HL-60 (cell line): Measurements from ENCODE around the gene HEATR3.
A peak's percentile ranks its signal among the peaks of the same experiment; 100 is the strongest.

Source experiments
- DNase-seq, 2 experiments: peaks; one replicate each; pipeline ENCODE4 v3.0.0-alpha.2; 2010 to 2020; ENCODE audit warnings: low read depth in 1 of 2, low spot score in 1 of 2
- H3K27ac ChIP-seq: fragments of 250-450 bp; sonication (Bioruptor Pico); replicated peaks from 2 replicates; pipeline ENCODE4 v1.5.1; 2020; ENCODE audit warnings: mild to moderate bottlenecking, moderate library complexity
- H3K27me3 ChIP-seq: fragments of 250-450 bp; sonication (Bioruptor Pico); 2 replicates; pipeline ENCODE4 v1.5.1; 2021; ENCODE audit warnings: mild to moderate bottlenecking, moderate library complexity; ENCODE audit not compliant: insufficient read depth, poor library complexity, severe bottlenecking
- H3K4me3 ChIP-seq: replicated peaks from 2 replicates; pipeline ENCODE4 v1.5.1; 2011; ENCODE audit warnings: mild to moderate bottlenecking, control low read depth, low read length; ENCODE audit not compliant: insufficient read depth
- GABPA ChIP-seq: IDR thresholded peaks from 2 replicates; pipeline ENCODE4 v1.6.1; 2012; ENCODE audit warnings: low read depth
- POLR2AphosphoS5 ChIP-seq: IDR thresholded peaks from 2 replicates; pipeline ENCODE4 v1.6.1; 2012; ENCODE audit warnings: low read depth
- SPI1 ChIP-seq: IDR thresholded peaks from 2 replicates; pipeline ENCODE4 v1.6.1; 2012; ENCODE audit warnings: low read depth, mild to moderate bottlenecking, borderline replicate concordance
- TF ChIP-seq, protein P1 (sequence below): IDR thresholded peaks from one replicate; pipeline ENCODE4 v1.5.1; 2011; ENCODE audit warnings: low read length, control low read depth, inconsistent platforms; ENCODE audit not compliant: insufficient read depth
- TF ChIP-seq, protein P2 (sequence below): IDR thresholded peaks from 2 replicates; pipeline ENCODE4 v1.6.1; 2012; ENCODE audit warnings: low read depth; ENCODE audit not compliant: insufficient replicate concordance

The HEATR3 gene

DNA sequence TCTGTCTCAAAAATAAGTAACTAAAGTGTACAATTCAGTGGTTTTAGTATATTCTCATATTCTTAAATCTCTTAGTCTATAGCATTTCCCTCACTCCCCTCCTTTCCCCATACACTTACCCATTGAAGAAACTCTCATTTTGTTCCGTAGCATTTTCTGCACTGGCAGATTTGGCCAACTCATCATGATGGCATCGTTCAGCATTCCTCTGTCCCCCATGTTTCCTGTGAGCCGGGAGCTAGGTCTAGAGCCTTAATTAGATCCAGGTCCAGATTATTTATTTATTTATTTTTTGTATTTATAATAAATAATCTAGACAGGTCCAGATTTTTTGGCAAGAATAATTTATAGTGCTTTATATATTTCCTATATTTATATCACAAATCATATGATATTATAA, 31.0 kb downstream of the HEATR3 start:
- DNase-seq = no peak
- H3K4me3 ChIP-seq = no peak overlapping the region
- no peaks in the 10 kb centered on the region for H3K27me3 ChIP-seq
- no peak overlapping the region for H3K27ac ChIP-seq
- no peak for TF ChIP-seq GABPA
- no peak for TF ChIP-seq POLR2AphosphoS5
- TF ChIP-seq, protein P1, sequence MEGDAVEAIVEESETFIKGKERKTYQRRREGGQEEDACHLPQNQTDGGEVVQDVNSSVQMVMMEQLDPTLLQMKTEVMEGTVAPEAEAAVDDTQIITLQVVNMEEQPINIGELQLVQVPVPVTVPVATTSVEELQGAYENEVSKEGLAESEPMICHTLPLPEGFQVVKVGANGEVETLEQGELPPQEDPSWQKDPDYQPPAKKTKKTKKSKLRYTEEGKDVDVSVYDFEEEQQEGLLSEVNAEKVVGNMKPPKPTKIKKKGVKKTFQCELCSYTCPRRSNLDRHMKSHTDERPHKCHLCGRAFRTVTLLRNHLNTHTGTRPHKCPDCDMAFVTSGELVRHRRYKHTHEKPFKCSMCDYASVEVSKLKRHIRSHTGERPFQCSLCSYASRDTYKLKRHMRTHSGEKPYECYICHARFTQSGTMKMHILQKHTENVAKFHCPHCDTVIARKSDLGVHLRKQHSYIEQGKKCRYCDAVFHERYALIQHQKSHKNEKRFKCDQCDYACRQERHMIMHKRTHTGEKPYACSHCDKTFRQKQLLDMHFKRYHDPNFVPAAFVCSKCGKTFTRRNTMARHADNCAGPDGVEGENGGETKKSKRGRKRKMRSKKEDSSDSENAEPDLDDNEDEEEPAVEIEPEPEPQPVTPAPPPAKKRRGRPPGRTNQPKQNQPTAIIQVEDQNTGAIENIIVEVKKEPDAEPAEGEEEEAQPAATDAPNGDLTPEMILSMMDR = no peak
- no peak for TF ChIP-seq SPI1
- TF ChIP-seq, protein P2, sequence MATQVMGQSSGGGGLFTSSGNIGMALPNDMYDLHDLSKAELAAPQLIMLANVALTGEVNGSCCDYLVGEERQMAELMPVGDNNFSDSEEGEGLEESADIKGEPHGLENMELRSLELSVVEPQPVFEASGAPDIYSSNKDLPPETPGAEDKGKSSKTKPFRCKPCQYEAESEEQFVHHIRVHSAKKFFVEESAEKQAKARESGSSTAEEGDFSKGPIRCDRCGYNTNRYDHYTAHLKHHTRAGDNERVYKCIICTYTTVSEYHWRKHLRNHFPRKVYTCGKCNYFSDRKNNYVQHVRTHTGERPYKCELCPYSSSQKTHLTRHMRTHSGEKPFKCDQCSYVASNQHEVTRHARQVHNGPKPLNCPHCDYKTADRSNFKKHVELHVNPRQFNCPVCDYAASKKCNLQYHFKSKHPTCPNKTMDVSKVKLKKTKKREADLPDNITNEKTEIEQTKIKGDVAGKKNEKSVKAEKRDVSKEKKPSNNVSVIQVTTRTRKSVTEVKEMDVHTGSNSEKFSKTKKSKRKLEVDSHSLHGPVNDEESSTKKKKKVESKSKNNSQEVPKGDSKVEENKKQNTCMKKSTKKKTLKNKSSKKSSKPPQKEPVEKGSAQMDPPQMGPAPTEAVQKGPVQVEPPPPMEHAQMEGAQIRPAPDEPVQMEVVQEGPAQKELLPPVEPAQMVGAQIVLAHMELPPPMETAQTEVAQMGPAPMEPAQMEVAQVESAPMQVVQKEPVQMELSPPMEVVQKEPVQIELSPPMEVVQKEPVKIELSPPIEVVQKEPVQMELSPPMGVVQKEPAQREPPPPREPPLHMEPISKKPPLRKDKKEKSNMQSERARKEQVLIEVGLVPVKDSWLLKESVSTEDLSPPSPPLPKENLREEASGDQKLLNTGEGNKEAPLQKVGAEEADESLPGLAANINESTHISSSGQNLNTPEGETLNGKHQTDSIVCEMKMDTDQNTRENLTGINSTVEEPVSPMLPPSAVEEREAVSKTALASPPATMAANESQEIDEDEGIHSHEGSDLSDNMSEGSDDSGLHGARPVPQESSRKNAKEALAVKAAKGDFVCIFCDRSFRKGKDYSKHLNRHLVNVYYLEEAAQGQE = no peak

DNA sequence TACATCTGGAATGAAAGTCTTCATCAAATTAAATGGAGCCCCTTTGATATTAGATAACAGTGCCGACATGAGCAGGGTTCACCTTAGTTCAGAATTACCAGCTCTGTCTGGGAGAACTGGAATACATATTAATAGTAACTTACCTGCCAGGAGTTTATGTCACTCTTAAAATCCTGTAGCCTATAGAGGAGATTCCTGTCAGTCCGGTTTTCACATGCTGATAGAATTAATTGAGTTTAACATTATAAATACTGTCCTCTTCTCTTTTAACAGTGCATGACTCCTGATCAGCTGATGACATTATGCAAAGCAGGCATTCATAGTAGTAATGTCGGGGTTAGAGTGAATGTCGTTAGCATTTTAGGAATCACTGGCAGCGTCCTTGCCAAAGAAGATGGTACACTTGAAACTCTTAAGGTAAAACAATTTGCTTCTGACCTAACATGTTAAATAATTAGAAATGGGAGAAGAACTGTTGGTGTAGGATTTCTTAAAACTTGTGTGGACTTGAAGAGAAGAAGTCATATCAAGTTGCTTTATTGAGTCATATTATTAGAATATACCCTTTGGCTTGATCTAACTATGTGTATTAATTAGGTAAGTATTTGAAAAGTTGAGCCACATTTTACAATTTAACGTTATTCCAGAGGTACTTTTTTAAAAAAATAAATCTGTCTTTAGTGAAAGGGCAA, 34.3 kb downstream of the HEATR3 start:
- no peak overlapping the region for H3K4me3 ChIP-seq
- TF ChIP-seq, protein P1 = no peak
- TF ChIP-seq SPI1 (no peak), POLR2AphosphoS5 (no peak), GABPA (no peak)
- TF ChIP-seq, protein P2 = no peak
- no peak overlapping the region for H3K27ac ChIP-seq
- H3K27me3 ChIP-seq = no peaks in the 10 kb centered on the region
- DNase-seq = no peak

DNA sequence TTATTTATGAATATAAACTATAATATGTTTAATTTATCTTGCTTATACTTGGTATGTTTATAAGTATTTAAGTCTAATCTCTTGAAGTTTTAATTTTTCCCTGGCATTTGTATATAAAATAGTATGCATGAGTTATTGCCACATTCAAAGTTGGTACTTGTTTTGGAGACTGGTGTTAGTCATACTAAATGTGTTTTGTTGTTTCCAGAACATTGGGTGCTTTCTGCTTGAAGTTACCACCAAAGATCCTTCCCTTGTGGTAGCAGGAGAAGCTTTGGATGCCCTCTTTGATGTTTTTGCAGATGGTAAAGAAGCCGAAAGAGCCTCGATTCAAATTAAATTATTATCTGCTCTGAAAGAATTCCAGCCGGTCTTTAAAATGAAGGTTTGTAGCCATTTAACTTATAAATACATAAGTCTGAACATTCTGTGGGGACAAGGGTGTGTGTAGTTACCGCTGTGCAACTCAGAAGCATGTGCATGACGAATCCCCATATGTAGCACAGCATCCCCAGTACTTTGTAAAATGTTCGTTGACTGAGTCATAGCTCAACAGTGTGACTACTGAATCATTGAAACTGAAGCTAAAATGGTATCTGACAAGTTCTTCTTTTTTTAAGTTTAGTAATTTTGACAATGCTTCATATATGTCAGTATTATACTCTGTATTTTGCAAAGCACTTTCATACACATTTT, 36.4 kb downstream of the HEATR3 start:
- H3K27me3 ChIP-seq = no peaks in the 10 kb centered on the region
- H3K27ac ChIP-seq = no peak overlapping the region
- TF ChIP-seq POLR2AphosphoS5 = no peak
- TF ChIP-seq, protein P2 = no peak
- TF ChIP-seq, protein P1 = no peak
- TF ChIP-seq GABPA = no peak
- no peak for TF ChIP-seq SPI1
- H3K4me3 ChIP-seq = no peak overlapping the region
- DNase-seq = peak in 1 of 2 experiments; percentile 21
